ENCODE results near the gene PRSS2. TPM values are rescaled to one million over a fixed set of nuclear protein-coding genes. Genes with fewer than 3 reads are reported as not detected.

PRSS2 gene
- total RNA-seq, 2 donors from 2014 or later = 4.8 to 9.9 TPM

- Histone ChIP-seq H3K27me3 (ENCODE audit: control insufficient read depth, insufficient read depth, low read length, poor library complexity, severe bottlenecking) (no peaks in the 10 kb centered on the region), H3K9ac (ENCODE audit: extremely low read depth, low read length, poor library complexity, severe bottlenecking) (peak overlapping the region; percentile 72), H3K36me3 (ENCODE audit: control insufficient read depth, insufficient read depth, low read length) (no peaks in the 10 kb centered on the region), H3K9me3 (ENCODE audit: control insufficient read depth, low read length) (no peaks in the 10 kb centered on the region), H3K4me3 (ENCODE audit: low read length) (peak overlapping the region; percentile 50), H3K27ac (ENCODE audit: low read depth, low read length) (no peak overlapping the region), H3K4me1 (ENCODE audit: control insufficient read depth, insufficient read depth, low read length) (peaks cover 13% of the 10 kb centered on the region)
- DNase-seq = peak; percentile 91
- WGBS, 2 experiments (ENCODE audit: insufficient coverage in 1 of 2, insufficient read length in 1 of 2) = 0 to 21% methylated on average over 1 to 2 of the region's 2 CpGs
- Mint-ChIP-seq H3K36me3 (ENCODE audit: low read depth) (no peaks in the 10 kb centered on the region), H3K9me3 (no peaks in the 10 kb centered on the region), H3K4me1 (peaks cover 31% of the 10 kb centered on the region), H3K4me3 (peak overlapping the region; percentile 32), H3K27me3 (ENCODE audit: insufficient read depth) (peaks cover 25% of the 10 kb centered on the region), H3K27ac (peak overlapping the region; percentile 98)
- no peak for TF ChIP-seq CTCF (conservative IDR thresholded peaks at IDR 0.05)
Measured at GRCh38 chr7:142813226-142813625, 42.5 kb downstream of the PRSS2 start.

DNA sequence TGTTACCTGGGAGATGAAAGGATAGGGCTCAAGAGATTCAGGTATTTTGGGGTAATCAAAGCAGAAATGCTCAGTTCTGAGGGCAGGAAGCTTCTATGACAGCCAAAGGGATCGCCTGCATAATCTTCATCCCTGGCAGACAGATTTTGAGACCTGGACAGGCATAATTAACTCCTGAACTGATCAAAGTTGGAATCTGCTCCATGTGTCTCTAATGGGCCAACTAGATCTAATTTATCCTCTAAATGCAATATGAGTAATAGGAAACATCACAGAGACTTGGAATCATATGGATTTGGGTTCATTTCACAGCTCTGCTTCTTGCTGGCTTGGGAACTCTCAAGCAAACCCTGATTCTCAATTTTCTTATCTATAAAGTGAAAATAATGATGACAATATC, 42.9 kb downstream of the PRSS2 start:
- TF ChIP-seq CTCF (conservative IDR thresholded peaks at IDR 0.05) = no peak

DNA sequence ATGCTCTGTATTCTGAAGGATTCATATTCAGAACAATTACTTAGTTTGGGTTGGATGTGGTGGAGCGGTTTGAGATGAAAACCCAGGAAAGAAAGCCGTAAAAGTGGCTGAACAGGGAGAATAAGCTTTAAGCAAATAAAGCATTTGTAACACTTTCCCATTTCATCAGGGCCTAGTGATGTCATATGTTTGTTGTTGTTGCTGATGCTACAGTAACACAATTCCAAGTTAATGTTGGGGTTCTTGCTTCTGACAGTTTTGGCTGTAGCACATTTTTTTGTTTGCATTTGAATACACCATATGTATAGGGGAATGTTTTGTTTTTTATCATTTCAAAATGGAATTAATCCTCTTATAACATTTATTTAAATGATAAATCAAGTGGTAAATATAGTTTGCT, 43.7 kb downstream of the PRSS2 start:
- H3K27me3 Mint-ChIP-seq (ENCODE audit: insufficient read depth) = peaks cover 16% of the 10 kb centered on the region
- Histone ChIP-seq H3K9ac (ENCODE audit: extremely low read depth, low read length, poor library complexity, severe bottlenecking) (no peak overlapping the region), H3K4me3 (ENCODE audit: low read length) (no peak overlapping the region), H3K36me3 (ENCODE audit: control insufficient read depth, insufficient read depth, low read length) (no peaks in the 10 kb centered on the region), H3K27me3 (ENCODE audit: control insufficient read depth, insufficient read depth, low read length, poor library complexity, severe bottlenecking) (no peaks in the 10 kb centered on the region), H3K9me3 (ENCODE audit: control insufficient read depth, low read length) (no peaks in the 10 kb centered on the region), H3K4me1 (ENCODE audit: control insufficient read depth, insufficient read depth, low read length) (peaks cover 10% of the 10 kb centered on the region), H3K27ac (ENCODE audit: low read depth, low read length) (peak overlapping the region; percentile 19)
- no peak for DNase-seq
- 66% methylated on average over 2 of the region's 2 CpGs; no CpG with 5 or more reads in 1 of the 2 experiments for WGBS, 2 experiments (ENCODE audit: insufficient coverage in 1 of 2, insufficient read length in 1 of 2)
- TF ChIP-seq CTCF (conservative IDR thresholded peaks at IDR 0.05) = no peak
- H3K36me3 Mint-ChIP-seq (ENCODE audit: low read depth) = no peaks in the 10 kb centered on the region
- peaks cover 33% of the 10 kb centered on the region for H3K4me1 Mint-ChIP-seq
- H3K9me3 Mint-ChIP-seq = no peaks in the 10 kb centered on the region
- H3K27ac Mint-ChIP-seq = peak overlapping the region; percentile 69
- no peak overlapping the region for H3K4me3 Mint-ChIP-seq

More for the DNA sequence above, 42.9 kb downstream of the PRSS2 start:
- Histone ChIP-seq H3K36me3 (ENCODE audit: control insufficient read depth, insufficient read depth, low read length) (no peaks in the 10 kb centered on the region), H3K9me3 (ENCODE audit: control insufficient read depth, low read length) (no peaks in the 10 kb centered on the region), H3K4me1 (ENCODE audit: control insufficient read depth, insufficient read depth, low read length) (peaks cover 10% of the 10 kb centered on the region), H3K27ac (ENCODE audit: low read depth, low read length) (peak overlapping the region; percentile 44), H3K4me3 (ENCODE audit: low read length) (peak overlapping the region; percentile 50), H3K27me3 (ENCODE audit: control insufficient read depth, insufficient read depth, low read length, poor library complexity, severe bottlenecking) (no peaks in the 10 kb centered on the region), H3K9ac (ENCODE audit: extremely low read depth, low read length, poor library complexity, severe bottlenecking) (peak overlapping the region; percentile 72)
- WGBS, 2 experiments (ENCODE audit: insufficient coverage in 1 of 2, insufficient read length in 1 of 2) = 65 to 71% methylated on average over 1 of the region's 1 CpG
- Mint-ChIP-seq H3K4me3 (peak overlapping the region; percentile 32), H3K27ac (peak overlapping the region; percentile 95), H3K27me3 (ENCODE audit: insufficient read depth) (peaks cover 21% of the 10 kb centered on the region), H3K9me3 (no peaks in the 10 kb centered on the region), H3K4me1 (peaks cover 31% of the 10 kb centered on the region), H3K36me3 (ENCODE audit: low read depth) (no peaks in the 10 kb centered on the region)
- no peak for DNase-seq
